Memory B cell (primary cell): ENCODE measurements around the gene DMD.
"Not testable (repeated sequence)": the region's sequence is repeated elsewhere in the genome, so short reads cannot be mapped to it uniquely, and the experiment has no call there.

Source experiments
- ATAC-seq: fragments of 150-1000 bp; cut with Tn5 transposase; 2 replicates; pipeline ENCODE4 v1.10.0; 2021; ENCODE audit warnings: low read depth, mild to moderate bottlenecking, moderate library complexity
- DNase-seq, 2 donors: peaks; one replicate each; pipeline ENCODE4 v3.0.0; 2022; ENCODE audit warnings: low spot score in 2 of 2
- H3K27ac Mint-ChIP-seq: one replicate; pipeline ENCODE4 v1.8.0; 2022; ENCODE audit warnings: mild to moderate bottlenecking, moderate library complexity, mixed read lengths
- H3K27me3 Mint-ChIP-seq: one replicate; pipeline ENCODE4 v1.8.0; 2022; ENCODE audit warnings: mixed read lengths
- H3K36me3 Mint-ChIP-seq: one replicate; pipeline ENCODE4 v1.8.0; 2022; ENCODE audit warnings: mild to moderate bottlenecking, mixed read lengths
- H3K4me1 Mint-ChIP-seq: one replicate; pipeline ENCODE4 v1.8.0; 2022; ENCODE audit warnings: mixed read lengths
- H3K4me3 Mint-ChIP-seq: one replicate; pipeline ENCODE4 v1.8.0; 2022; ENCODE audit warnings: mild to moderate bottlenecking, moderate library complexity, mixed read lengths
- H3K9me3 Mint-ChIP-seq: one replicate; pipeline ENCODE4 v1.8.0; 2022; ENCODE audit warnings: mixed read lengths

Gene DMD

DNA sequence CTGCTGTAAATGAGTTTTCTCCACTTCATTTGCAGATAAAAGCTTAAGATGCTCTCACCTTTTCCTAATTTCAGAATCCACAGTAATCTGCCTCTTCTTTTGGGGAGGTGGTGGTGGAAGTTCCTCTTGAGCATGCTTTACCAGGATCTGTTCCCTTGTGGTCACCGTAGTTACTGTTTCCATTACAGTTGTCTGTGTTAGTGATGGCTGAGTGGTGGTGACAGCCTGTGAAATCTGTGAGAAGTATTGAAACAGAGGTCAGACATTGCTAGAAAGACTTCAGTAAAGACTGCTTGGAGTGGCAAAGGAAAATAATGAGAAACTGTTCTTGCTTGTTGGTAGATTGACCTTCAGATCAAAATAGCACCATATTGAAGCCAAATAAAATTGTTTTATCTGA is 666.2 kb downstream of the DMD start:
- no peak overlapping the region for H3K27ac Mint-ChIP-seq
- no peak for ATAC-seq
- no peak for DNase-seq
- H3K4me3 Mint-ChIP-seq = no peak overlapping the region
- H3K27me3 Mint-ChIP-seq = peaks cover 2% of the 10 kb centered on the region
- H3K9me3 Mint-ChIP-seq = no peaks in the 10 kb centered on the region
- H3K4me1 Mint-ChIP-seq = no peaks in the 10 kb centered on the region
- H3K36me3 Mint-ChIP-seq = no peaks in the 10 kb centered on the region

DNA sequence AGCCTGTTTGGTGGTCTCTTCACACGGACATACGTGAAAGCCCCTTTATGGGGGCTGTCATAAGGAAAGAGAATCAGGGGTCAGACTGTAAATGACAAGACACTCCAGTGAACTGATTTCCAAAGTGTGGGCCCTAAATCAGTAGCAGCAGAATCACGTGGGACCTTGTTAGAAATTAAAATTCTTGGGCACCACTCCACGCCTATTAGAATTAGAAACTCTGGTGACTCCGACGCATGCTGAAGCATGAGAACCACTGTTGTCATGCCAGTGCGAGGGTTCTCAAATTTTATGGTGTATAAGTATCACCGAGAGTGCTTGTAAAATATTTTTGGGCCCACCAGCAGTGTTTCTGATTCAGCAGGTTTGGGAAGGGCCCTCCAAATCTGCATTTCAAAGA is 672.8 kb downstream of the DMD start:
- H3K9me3 Mint-ChIP-seq = no peaks in the 10 kb centered on the region
- no peaks in the 10 kb centered on the region for H3K36me3 Mint-ChIP-seq
- H3K4me3 Mint-ChIP-seq = no peak overlapping the region
- ATAC-seq = no peak
- H3K27me3 Mint-ChIP-seq = peaks cover 3% of the 10 kb centered on the region
- no peak for DNase-seq
- no peak overlapping the region for H3K27ac Mint-ChIP-seq
- H3K4me1 Mint-ChIP-seq = no peaks in the 10 kb centered on the region

DNA sequence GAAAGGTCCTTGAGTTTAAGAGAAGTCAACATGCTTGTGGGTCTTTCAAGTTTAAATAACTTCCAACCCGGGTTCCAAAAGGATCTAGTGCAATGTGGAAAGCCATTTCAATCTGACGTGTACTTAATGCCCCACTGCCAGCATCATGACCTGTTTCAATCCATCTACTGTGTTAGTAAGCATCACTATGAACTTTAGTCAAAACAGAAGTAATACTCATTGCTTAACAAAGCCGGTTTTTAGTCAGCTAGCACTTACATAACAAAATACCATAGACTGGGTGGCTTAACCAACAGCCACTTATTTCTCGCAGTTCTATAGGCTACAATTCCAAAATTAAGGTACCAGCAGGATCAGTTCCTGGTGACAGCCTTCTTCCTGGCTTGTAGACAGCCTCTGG is 677.5 kb downstream of the DMD start:
- DNase-seq = no peak
- H3K27me3 Mint-ChIP-seq = peaks cover 3% of the 10 kb centered on the region
- no peak overlapping the region for H3K27ac Mint-ChIP-seq
- H3K4me1 Mint-ChIP-seq = no peaks in the 10 kb centered on the region
- H3K4me3 Mint-ChIP-seq = no peak overlapping the region
- ATAC-seq = no peak
- H3K36me3 Mint-ChIP-seq = no peaks in the 10 kb centered on the region
- H3K9me3 Mint-ChIP-seq = no peaks in the 10 kb centered on the region

DNA sequence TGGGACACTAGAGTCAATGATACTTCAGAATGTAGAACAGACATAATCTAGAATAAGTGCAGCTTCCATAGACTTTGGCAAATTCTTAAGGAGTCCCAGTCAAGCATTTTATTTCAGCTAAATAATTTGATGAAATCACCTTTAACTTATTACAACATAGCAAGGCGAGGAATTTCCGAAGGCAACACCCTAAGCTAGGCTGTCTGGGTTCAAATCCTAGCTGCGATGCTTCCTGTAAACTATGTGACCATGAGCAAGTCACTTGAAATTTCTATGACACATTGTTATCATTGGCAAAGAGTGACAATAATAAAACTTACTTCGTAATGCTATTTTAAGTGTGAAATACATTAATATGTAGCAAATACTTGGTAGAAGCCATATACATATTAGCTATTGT is 679.1 kb downstream of the DMD start:
- H3K9me3 Mint-ChIP-seq = no peaks in the 10 kb centered on the region

DNA sequence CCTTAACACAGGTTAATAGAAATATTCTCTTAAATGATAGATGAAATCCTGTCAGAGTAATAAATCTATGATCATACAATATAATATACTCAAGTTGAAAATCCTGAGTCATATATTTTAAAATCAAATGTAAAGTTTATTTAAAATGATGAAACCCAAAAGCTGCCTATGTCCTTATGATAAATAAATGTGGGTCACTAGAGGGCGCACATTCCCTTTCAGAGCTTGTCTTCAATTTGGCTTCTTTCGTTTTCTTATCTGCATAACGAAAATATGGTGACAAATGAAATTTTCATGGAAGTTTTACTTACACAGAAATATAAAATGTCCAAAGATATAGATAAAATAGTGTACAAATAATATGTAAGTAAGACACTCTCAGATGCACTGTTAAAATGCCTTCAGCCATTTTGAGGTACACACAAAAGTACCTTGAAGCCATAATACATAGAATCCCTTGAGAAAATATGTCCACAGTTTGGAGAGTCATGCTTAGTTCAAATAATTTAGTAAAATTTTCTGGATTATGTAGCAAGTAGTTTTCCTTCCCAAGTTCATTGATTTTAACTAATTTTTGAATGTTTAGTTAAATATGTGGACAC is 680.4 kb downstream of the DMD start:
- no peaks in the 10 kb centered on the region for H3K36me3 Mint-ChIP-seq
- H3K4me1 Mint-ChIP-seq = no peaks in the 10 kb centered on the region
- no peak overlapping the region for H3K4me3 Mint-ChIP-seq
- DNase-seq = peak in 1 of 2 donors; percentile 1
- ATAC-seq = no peak
- H3K9me3 Mint-ChIP-seq = no peaks in the 10 kb centered on the region
- H3K27me3 Mint-ChIP-seq = peaks cover 2% of the 10 kb centered on the region
- no peak overlapping the region for H3K27ac Mint-ChIP-seq

More for the DNA sequence above, 679.1 kb downstream of the DMD start:
- DNase-seq (no peak), ATAC-seq (no peak)
- no peaks in the 10 kb centered on the region for H3K36me3 Mint-ChIP-seq
- no peak overlapping the region for H3K4me3 Mint-ChIP-seq
- H3K27me3 Mint-ChIP-seq = peaks cover 3% of the 10 kb centered on the region
- H3K27ac Mint-ChIP-seq = no peak overlapping the region
- no peaks in the 10 kb centered on the region for H3K4me1 Mint-ChIP-seq

- not testable (repeated sequence) for H3K9me3 Mint-ChIP-seq, DNase-seq, ATAC-seq, H3K27ac Mint-ChIP-seq, H3K36me3 Mint-ChIP-seq, H3K27me3 Mint-ChIP-seq, H3K4me3 Mint-ChIP-seq, H3K4me1 Mint-ChIP-seq
These were observed 682.9 kb downstream of the DMD start for GRCh38 chrX:32528451-32528850.

- Mint-ChIP-seq H3K27me3 (no peaks in the 10 kb centered on the region), H3K36me3 (no peaks in the 10 kb centered on the region), H3K4me1 (peaks cover 10% of the 10 kb centered on the region), H3K27ac (no peak overlapping the region), H3K9me3 (peaks cover 2% of the 10 kb centered on the region), H3K4me3 (no peak overlapping the region)
- ATAC-seq (no peak), DNase-seq (no peak)
These were observed 686.1 kb downstream of the DMD start for GRCh38 chrX:32525234-32525633.

DNA sequence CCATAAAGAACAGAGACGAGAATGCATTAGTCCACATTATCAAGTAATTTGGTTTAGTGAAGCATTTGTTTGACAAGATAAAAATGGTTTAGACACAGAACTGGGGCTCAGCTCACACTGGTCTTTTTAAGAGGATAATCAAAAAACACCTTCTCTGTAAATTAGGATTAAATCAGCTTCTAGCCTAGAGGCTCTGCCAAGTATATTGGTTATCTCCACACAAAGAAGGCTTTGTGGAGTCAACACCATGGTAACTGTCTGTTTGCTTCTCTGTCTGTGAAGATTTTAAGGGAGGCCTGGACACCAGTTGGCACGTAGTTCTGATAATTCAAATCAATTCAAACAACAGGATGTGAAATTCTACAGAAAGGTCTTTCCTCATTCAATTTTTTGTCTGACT is 687.0 kb downstream of the DMD start:
- Mint-ChIP-seq H3K4me1 (peaks cover 10% of the 10 kb centered on the region), H3K36me3 (no peaks in the 10 kb centered on the region), H3K4me3 (no peak overlapping the region), H3K9me3 (peaks cover 2% of the 10 kb centered on the region), H3K27ac (no peak overlapping the region), H3K27me3 (no peaks in the 10 kb centered on the region)
- no peak for ATAC-seq
- DNase-seq = no peak

DNA sequence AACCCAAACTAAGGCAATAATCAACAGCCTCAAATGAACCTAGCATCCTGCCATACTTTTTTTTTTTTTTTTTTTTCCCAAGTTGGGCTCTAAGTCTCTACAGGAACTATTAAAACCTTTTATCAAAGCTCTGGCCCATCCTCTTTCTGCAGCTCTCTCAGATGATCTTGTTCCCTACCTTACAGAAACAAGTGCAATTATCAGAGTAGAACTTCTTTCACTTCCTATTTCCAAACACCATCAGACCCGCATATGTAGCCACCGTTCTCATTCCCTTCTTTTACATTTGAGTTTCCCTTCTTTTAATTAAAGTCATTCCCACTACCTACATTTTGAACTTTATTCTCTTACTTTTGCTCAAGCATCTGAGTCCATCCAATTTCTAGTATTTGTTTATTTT is 690.6 kb downstream of the DMD start:
- Mint-ChIP-seq H3K4me3 (no peak overlapping the region), H3K4me1 (peaks cover 10% of the 10 kb centered on the region), H3K9me3 (peaks cover 2% of the 10 kb centered on the region), H3K36me3 (no peaks in the 10 kb centered on the region), H3K27ac (no peak overlapping the region), H3K27me3 (no peaks in the 10 kb centered on the region)
- DNase-seq (no peak), ATAC-seq (peak; percentile 53)

GRCh38 chrX:32514986-32515385 is 696.4 kb downstream of the DMD start:
- Mint-ChIP-seq H3K27ac (no peak overlapping the region), H3K36me3 (no peaks in the 10 kb centered on the region), H3K4me3 (no peak overlapping the region), H3K27me3 (no peaks in the 10 kb centered on the region), H3K4me1 (peaks cover 5% of the 10 kb centered on the region), H3K9me3 (no peaks in the 10 kb centered on the region)
- ATAC-seq (no peak), DNase-seq (no peak)

DNA sequence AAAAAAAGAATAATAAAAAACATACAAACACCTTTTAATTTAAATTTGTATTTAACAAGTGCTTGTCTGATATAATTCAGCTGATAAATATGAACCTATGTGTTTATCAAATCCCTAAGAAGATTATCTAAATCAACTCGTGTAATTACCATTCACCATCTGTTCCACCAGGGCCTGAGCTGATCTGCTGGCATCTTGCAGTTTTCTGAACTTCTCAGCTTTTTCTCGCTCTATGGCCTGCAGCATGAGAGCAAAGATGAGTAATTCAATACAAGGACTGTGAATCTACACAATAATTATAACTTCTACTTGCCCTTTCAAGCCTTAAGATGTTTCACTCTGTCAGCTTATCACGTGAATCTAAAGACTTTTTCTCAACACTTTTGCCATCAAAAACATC is 709.7 kb downstream of the DMD start:
- no peaks in the 10 kb centered on the region for H3K27me3 Mint-ChIP-seq
- DNase-seq (no peak), ATAC-seq (no peak)
- no peaks in the 10 kb centered on the region for H3K4me1 Mint-ChIP-seq
- H3K4me3 Mint-ChIP-seq = no peak overlapping the region
- no peaks in the 10 kb centered on the region for H3K36me3 Mint-ChIP-seq
- H3K27ac Mint-ChIP-seq = no peak overlapping the region
- H3K9me3 Mint-ChIP-seq = no peaks in the 10 kb centered on the region

GRCh38 chrX:32496671-32497070 is 714.7 kb downstream of the DMD start:
- Mint-ChIP-seq H3K4me3 (no peak overlapping the region), H3K4me1 (no peaks in the 10 kb centered on the region), H3K9me3 (no peaks in the 10 kb centered on the region), H3K27ac (no peak overlapping the region), H3K27me3 (no peaks in the 10 kb centered on the region), H3K36me3 (no peaks in the 10 kb centered on the region)
- DNase-seq (no peak), ATAC-seq (no peak)

DNA sequence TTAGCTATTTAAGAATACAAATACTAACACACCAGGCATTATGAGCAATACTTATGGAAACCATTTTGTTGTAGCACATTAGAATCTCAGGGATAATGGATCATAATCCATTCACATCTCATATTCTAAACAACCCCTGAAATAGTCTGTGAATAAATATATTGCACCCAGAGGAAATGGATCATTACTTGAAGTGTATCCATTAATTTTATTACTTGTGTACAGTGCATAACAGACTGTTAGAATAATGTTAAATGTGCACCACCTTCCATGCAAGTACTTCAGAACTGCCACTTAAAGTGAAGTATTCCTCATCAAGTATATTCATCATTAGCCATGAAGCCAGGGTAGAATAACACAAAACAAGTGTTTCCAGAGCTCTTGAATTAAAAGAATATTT is 715.5 kb downstream of the DMD start:
- Mint-ChIP-seq H3K9me3 (no peaks in the 10 kb centered on the region), H3K4me1 (no peaks in the 10 kb centered on the region), H3K27me3 (no peaks in the 10 kb centered on the region), H3K27ac (no peak overlapping the region), H3K4me3 (no peak overlapping the region), H3K36me3 (no peaks in the 10 kb centered on the region)
- DNase-seq (no peak), ATAC-seq (no peak)

DNA sequence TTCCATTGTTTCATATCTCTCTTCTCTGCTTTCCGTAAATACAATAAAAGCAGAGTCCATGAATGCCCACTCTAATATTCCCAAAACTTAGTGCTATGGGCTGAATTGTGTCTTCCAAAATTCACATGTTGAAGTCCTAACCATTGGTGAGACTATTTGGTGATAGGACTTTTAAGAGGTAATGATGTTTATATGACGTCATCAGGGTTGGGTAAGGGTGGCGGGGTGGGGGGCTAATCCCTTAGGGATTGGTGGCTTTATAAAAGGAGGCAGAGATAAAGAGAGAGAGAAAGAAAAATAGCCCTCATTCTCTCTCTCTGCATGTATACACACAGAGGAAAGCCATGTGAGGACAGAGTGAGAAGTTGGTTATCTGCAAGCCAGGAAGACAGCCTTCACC is 722.2 kb downstream of the DMD start:
- H3K4me1 Mint-ChIP-seq = no peaks in the 10 kb centered on the region
- ATAC-seq (no peak), DNase-seq (no peak)
- H3K9me3 Mint-ChIP-seq = no peaks in the 10 kb centered on the region
- H3K4me3 Mint-ChIP-seq = no peak overlapping the region
- no peaks in the 10 kb centered on the region for H3K36me3 Mint-ChIP-seq
- no peak overlapping the region for H3K27ac Mint-ChIP-seq
- H3K27me3 Mint-ChIP-seq = no peaks in the 10 kb centered on the region

- H3K36me3 Mint-ChIP-seq = no peaks in the 10 kb centered on the region
- H3K4me1 Mint-ChIP-seq = peaks cover 2% of the 10 kb centered on the region
- H3K4me3 Mint-ChIP-seq = no peak overlapping the region
- H3K27me3 Mint-ChIP-seq = no peaks in the 10 kb centered on the region
- H3K9me3 Mint-ChIP-seq = no peaks in the 10 kb centered on the region
- ATAC-seq (no peak), DNase-seq (no peak)
- H3K27ac Mint-ChIP-seq = no peak overlapping the region
These were observed 727.7 kb downstream of the DMD start for GRCh38 chrX:32483534-32484136.
